ENCODE results near the gene VSX1. TPM values are rescaled to one million over a fixed set of nuclear protein-coding genes. Genes with fewer than 3 reads are reported as not detected.

The VSX1 gene
- total and polyA plus RNA-seq, 11 donors, result 0.19 to 0.96 (median 0.49) TPM; not detected in 5

DNA sequence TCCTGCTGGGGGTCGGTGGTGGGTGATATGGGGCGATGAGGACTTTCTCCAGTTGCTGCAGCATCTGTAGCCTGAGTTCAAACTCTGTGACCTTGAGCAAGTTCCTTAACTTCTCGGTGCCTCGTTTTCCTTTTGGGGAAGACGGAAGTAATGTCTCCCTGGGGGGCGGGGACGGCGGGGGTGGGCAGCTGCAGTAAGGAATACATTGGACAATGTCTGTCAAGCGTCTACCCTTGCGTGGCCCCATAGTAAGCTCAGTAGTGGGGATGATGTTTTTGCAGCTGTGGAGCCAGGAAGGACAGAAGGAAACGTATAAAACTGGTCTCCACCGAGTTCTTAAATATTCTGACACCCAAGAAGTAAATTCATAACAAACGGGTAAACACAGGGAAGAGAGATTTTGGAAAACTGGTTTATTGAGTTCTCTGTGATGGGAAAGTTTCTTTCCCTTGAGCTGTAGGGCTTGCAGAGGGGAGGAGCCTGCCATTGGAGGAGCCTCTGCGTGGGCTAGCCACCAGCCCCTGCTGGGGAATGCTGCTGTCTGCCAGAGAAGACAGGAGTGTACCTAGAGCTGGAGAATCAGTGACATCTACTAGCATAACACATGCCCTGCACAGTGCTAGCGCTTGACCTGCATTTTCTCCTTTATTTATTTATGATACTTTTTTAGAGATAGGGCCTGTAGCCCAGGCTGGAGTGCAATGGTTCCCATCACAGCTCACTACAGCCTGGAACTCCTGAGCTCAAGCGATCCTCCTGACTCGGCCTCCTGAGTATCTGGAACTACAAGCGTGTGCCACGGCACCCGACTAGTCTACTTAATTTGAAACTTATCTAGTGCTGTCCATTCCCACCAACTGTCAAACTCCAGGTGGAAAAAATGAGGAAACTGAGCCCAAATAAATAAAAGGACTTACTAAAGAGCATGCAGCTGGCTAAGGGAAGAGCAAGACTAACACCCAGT lies 22.8 kb downstream of the VSX1 start:
- Histone ChIP-seq H3K9me3 (no peaks in the 10 kb centered on the region), H3K4me3 (peak overlapping the region; percentile 65 to 96 (median 88)), H3K27ac (peak overlapping the region; percentile 91 to 100 (median 97)), H3K27me3 (no peaks in the 10 kb centered on the region), H3K4me1 (peaks cover 17 to 45% (median 33%) of the 10 kb centered on the region in 12 donors), H3K36me3 (peaks cover 0 to 3% (median 0%) of the 10 kb centered on the region in 9 donors)
- TF ChIP-seq, protein P1, sequence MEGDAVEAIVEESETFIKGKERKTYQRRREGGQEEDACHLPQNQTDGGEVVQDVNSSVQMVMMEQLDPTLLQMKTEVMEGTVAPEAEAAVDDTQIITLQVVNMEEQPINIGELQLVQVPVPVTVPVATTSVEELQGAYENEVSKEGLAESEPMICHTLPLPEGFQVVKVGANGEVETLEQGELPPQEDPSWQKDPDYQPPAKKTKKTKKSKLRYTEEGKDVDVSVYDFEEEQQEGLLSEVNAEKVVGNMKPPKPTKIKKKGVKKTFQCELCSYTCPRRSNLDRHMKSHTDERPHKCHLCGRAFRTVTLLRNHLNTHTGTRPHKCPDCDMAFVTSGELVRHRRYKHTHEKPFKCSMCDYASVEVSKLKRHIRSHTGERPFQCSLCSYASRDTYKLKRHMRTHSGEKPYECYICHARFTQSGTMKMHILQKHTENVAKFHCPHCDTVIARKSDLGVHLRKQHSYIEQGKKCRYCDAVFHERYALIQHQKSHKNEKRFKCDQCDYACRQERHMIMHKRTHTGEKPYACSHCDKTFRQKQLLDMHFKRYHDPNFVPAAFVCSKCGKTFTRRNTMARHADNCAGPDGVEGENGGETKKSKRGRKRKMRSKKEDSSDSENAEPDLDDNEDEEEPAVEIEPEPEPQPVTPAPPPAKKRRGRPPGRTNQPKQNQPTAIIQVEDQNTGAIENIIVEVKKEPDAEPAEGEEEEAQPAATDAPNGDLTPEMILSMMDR (IDR thresholded peaks at IDR 0.05), result no peak
- TF ChIP-seq POLR2A (IDR thresholded peaks at IDR 0.05), result no peak
- peak in 1 of 4 donors; percentile 17 for ATAC-seq
- peak in 4 of 5 donors; percentile 49 to 68 (median 62) for DNase-seq
- intact Hi-C loops (cut with DNase I), result loop anchor here in 1 of 10 donors (5.0 kb wide), 1 partner anchor 37 kb away; no protein-coding TSS in a partner anchor
- 39 to 54% (median 41%) methylated on average over 19 to 20 of the region's 20 CpGs for WGBS, 4 donors

DNA sequence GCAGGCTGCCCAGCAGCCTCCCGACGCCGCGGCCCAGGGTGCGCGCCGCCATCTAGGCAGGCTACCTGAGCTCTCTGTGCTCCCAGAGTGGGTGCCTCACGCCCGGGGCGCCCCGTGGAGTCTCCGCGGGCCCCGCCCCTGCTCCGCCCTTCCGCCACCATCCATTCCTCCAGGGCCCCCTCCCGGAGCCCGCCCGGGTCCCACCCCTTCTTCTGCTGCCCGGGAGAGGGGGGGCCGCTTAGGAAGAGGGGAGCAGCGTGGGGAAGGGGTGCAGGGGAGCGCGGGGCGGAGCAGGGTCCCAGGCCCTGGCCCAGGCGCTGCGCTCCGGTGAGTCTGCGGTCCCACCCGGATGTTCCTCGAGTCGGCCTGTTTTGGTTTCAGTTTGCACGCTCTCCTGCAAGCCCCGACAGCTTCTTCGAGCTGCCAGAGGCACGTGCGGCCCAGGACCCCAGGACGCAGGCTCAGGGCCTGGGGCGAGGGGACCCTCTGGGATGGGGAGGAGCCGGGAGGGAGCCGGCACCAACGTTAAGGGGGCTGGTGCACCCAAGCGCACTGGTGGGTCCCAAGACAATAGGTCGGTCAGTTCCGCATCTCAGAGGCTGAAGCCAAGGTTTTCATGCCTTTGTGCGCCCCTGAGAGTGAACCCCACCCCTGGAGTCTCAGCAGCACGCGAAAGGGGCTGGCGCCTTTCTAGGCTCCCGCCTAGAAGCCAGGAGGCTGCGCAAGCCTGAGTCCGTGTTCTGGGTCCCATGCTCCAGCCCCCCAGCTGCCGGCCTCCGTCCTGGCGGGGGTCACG lies 23.7 kb downstream of the VSX1 start, which contains the start of gene ACSS1:
ACSS1 (minus strand) TSS at position 89 of the 796 bp plus-strand sequence; CDS start at position 52, 37 bp downstream.
- Histone ChIP-seq H3K4me3 (peak within 1 kb of the TSS; percentile 65 to 96 (median 88)), H3K36me3 (peaks cover 0 to 3% (median 0%) of the 10 kb centered on the region in 9 donors)

DNA sequence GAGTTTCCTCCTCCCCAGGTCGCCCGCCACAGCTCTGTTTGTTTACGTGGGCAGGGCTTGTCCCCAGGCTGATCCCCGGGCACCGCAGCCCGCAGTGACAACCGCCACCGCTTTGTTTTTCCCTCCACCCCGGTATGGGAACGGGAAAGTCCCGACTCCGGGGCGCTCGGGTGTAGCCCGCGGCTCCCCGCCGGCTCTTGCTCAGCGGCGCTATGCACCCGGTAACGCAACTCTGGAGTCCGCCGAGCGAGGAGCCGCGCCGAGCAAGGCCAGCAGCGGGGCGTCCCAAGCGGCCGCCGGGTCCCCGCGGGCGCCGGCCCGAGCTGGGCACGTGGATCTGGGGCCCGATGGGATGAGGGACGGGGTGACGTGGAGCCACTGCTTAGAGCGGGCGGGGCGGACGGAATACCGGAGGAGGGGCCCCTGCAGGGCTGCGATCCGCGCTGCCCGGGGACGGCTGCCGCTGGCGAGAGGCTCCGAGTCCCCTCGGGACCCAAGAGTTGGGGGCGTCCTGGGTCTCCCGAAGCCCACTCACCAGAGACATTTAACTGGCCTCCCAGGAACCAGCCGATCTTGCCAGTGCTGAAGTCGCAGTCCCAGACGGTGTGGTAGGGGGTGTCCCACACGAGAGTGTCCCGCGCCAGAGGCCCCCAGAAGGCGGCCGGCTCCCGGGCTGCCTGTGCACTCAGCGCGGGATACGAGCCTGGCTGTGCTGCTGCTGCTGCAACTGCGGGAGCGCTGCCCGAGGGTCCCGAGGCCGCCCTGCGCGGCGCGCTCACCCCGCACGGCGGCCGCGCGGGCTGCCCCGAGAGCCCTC lies 24.5 kb downstream of the VSX1 start:
- DNase-seq (peak; percentile 85 to 90 (median 86)), ATAC-seq (peak; percentile 56 to 84 (median 80))
- Histone ChIP-seq H3K27ac (peak overlapping the region; percentile 91 to 100 (median 97)), H3K36me3 (peaks cover 0 to 3% (median 0%) of the 10 kb centered on the region in 9 donors), H3K4me3 (peak overlapping the region; percentile 65 to 96 (median 88)), H3K4me1 (peaks cover 29 to 62% (median 49%) of the 10 kb centered on the region in 12 donors), H3K27me3 (no peaks in the 10 kb centered on the region), H3K9me3 (no peaks in the 10 kb centered on the region)
- WGBS, 4 donors, result 0 to 1% (median 0%) methylated on average over 33 to 86 of the region's 86 CpGs
- intact Hi-C loops (cut with DNase I), result loop anchor here in 4 of 10 donors (2.0 to 5.0 kb wide), 4 partner anchors 15 to 63 kb away; no protein-coding TSS in a partner anchor
- peak in 1 of 2 donors; percentile 56 for TF ChIP-seq POLR2A (IDR thresholded peaks at IDR 0.05)
- TF ChIP-seq, protein P1 (IDR thresholded peaks at IDR 0.05), result peak in 1 of 12 donors; percentile 14

More for the DNA sequence above, 23.7 kb downstream of the VSX1 start, which contains the start of gene ACSS1:
- intact Hi-C loops (cut with DNase I), result loop anchor here in 1 of 10 donors (5.0 kb wide), 1 partner anchor 36 kb away; no protein-coding TSS in a partner anchor
- H3K9me3 ChIP-seq, result no peaks in the 10 kb centered on the region
- H3K27me3 ChIP-seq, result no peaks in the 10 kb centered on the region
- peaks cover 25 to 54% (median 42%) of the 10 kb centered on the region in 12 donors for H3K4me1 ChIP-seq
- ATAC-seq (peak; percentile 50 to 75 (median 57)), DNase-seq (peak; percentile 69 to 87 (median 80))
- 6 to 10% (median 8%) methylated on average over 12 to 56 of the region's 56 CpGs for WGBS, 4 donors
- peak within 1 kb of the TSS; percentile 91 to 100 (median 97) for H3K27ac ChIP-seq
- peak in 1 of 2 donors; percentile 21 for TF ChIP-seq POLR2A (IDR thresholded peaks at IDR 0.05)
- TF ChIP-seq, protein P1 (IDR thresholded peaks at IDR 0.05), result peak in 1 of 12 donors; percentile 9
